ENCODE measurements around the gene ELP2. TPM values are rescaled to one million over a fixed set of nuclear protein-coding genes. Genes with fewer than 3 reads are reported as not detected.

The ELP2 gene
- total RNA-seq, 1 donor from 2014 or later, result 111 TPM

- H3K4me3 Mint-ChIP-seq, result no peak overlapping the region
- no peaks in the 10 kb centered on the region for H3K36me3 Mint-ChIP-seq (ENCODE audit: low read depth)
- peak; percentile 34 for DNase-seq
- H3K4me1 Mint-ChIP-seq, result no peaks in the 10 kb centered on the region
- no peak overlapping the region for H3K27ac Mint-ChIP-seq
- intact Hi-C loops (cut with micrococcal nuclease), result no loop called here
- H3K9me3 Mint-ChIP-seq, result peaks cover 6% of the 10 kb centered on the region
- H3K27me3 Mint-ChIP-seq, result peaks cover 4% of the 10 kb centered on the region
These were observed 82.8 kb downstream of the ELP2 start for GRCh38 chr18:36212301-36213171.

GRCh38 chr18:36214811-36215210 lies 85.1 kb downstream of the ELP2 start:
- no peak overlapping the region for H3K4me3 Mint-ChIP-seq
- H3K27me3 Mint-ChIP-seq, result no peaks in the 10 kb centered on the region
- H3K27ac Mint-ChIP-seq, result no peak overlapping the region
- intact Hi-C loops (cut with micrococcal nuclease), result no loop called here
- H3K9me3 Mint-ChIP-seq, result no peaks in the 10 kb centered on the region
- peak; percentile 33 for DNase-seq
- H3K36me3 Mint-ChIP-seq (ENCODE audit: low read depth), result no peaks in the 10 kb centered on the region
- H3K4me1 Mint-ChIP-seq, result no peaks in the 10 kb centered on the region

GRCh38 chr18:36215577-36215976 lies 85.9 kb downstream of the ELP2 start:
- intact Hi-C loops (cut with micrococcal nuclease), result no loop called here
- Mint-ChIP-seq H3K27me3 (no peaks in the 10 kb centered on the region), H3K4me3 (no peak overlapping the region), H3K4me1 (no peaks in the 10 kb centered on the region), H3K27ac (no peak overlapping the region), H3K9me3 (no peaks in the 10 kb centered on the region), H3K36me3 (ENCODE audit: low read depth) (no peaks in the 10 kb centered on the region)
- DNase-seq, result peak; percentile 44

- Mint-ChIP-seq H3K27ac (no peak overlapping the region), H3K36me3 (ENCODE audit: low read depth) (no peaks in the 10 kb centered on the region), H3K4me1 (no peaks in the 10 kb centered on the region), H3K27me3 (no peaks in the 10 kb centered on the region), H3K9me3 (no peaks in the 10 kb centered on the region), H3K4me3 (no peak overlapping the region)
- DNase-seq, result peak; percentile 46
- intact Hi-C loops (cut with micrococcal nuclease), result no loop called here
These were observed 87.6 kb downstream of the ELP2 start for GRCh38 chr18:36217348-36217747.

GRCh38 chr18:36229188-36229587 lies 99.5 kb downstream of the ELP2 start:
- peaks cover 12% of the 10 kb centered on the region for H3K27me3 Mint-ChIP-seq
- H3K9me3 Mint-ChIP-seq, result peaks cover 26% of the 10 kb centered on the region
- H3K36me3 Mint-ChIP-seq (ENCODE audit: low read depth), result no peaks in the 10 kb centered on the region
- H3K4me1 Mint-ChIP-seq, result no peaks in the 10 kb centered on the region
- H3K4me3 Mint-ChIP-seq, result no peak overlapping the region
- intact Hi-C loops (cut with micrococcal nuclease), result no loop called here
- H3K27ac Mint-ChIP-seq, result no peak overlapping the region
- DNase-seq, result no peak

Other genes starting within 250 kb of the ELP2 start
- 24.6 and 27.4 TPM in 2 replicates for gene RPRD1A, start 62.3 kb upstream of the ELP2 start, total RNA-seq
- gene SLC39A6, start 559 bp upstream of the ELP2 start, total RNA-seq, result 51.2 and 51.5 TPM in 2 replicates
- 0.21 and 0.57 TPM in 2 replicates for gene MOCOS, start 57.6 kb downstream of the ELP2 start, total RNA-seq
- not detected in 2 replicates for gene FHOD3, start 167.8 kb downstream of the ELP2 start, total RNA-seq